ENCODE measurements around the gene ENOSF1. TPM values are rescaled to one million over a fixed set of nuclear protein-coding genes. Genes with fewer than 3 reads are reported as not detected.

ENOSF1 gene
- total and polyA plus RNA-seq, 10 of the 15 experiments (the other 5 are each of a cell fraction or from before 2014, with no cell fraction given), result 12.5 to 43.3 (median 29.5) TPM

- Histone ChIP-seq H3K4me3 (no peak overlapping the region), H3K79me2 (ENCODE audit: control insufficient read depth, insufficient read depth, low read length) (no peaks in the 10 kb centered on the region), H3K27me3 (replicated peaks in 1 of 2; ENCODE audit: control insufficient read depth in 2 of 2, insufficient read depth in 2 of 2, low read length in 1 of 2) (no peaks in the 10 kb centered on the region; a peak in 1 of 4 replicates), H3K27ac (ENCODE audit: control insufficient read depth, insufficient read depth) (no peak overlapping the region), H3K4me1 (ENCODE audit: control insufficient read depth, insufficient read depth, low read length) (no peaks in the 10 kb centered on the region), H2AFZ (ENCODE audit: control insufficient read depth, low read depth, low read length) (no peak overlapping the region), H3K9me3 (replicated peaks; ENCODE audit: control insufficient read depth, insufficient read depth, low read length) (no peaks in the 10 kb centered on the region), H3K36me3 (ENCODE audit: control insufficient read depth in 2 of 2, insufficient read depth in 2 of 2, low read length in 1 of 2) (no peaks in the 10 kb centered on the region), H3K9ac (ENCODE audit: control insufficient read depth, insufficient read depth, low read length) (no peak overlapping the region), H4K20me1 (ENCODE audit: control insufficient read depth, insufficient read depth) (no peaks in the 10 kb centered on the region), H3K4me2 (ENCODE audit: control insufficient read depth, insufficient read depth) (no peak overlapping the region)
- peak; percentile 51; the same call in 2 of the 3 replicates for ATAC-seq
- SMC1A ChIA-PET (ENCODE audit: uncharacterized antibody, unreplicated experiment), result interaction anchor here (12.3 kb wide), 1 partner anchor 202 kb away, joined by 188 read pairs; no protein-coding TSS in a partner anchor
- BruUV-seq (replicated peaks), result no TSS peak
- CTCF ChIA-PET, result interaction anchor here (6.2 to 10.5 kb wide), 2 partner anchors 202 to 211 kb away, joined by 97 to 251 read pairs; no protein-coding TSS in a partner anchor
- POLR2A ChIA-PET, result no interaction called here
- RAD21 ChIA-PET (ENCODE audit: unreplicated experiment), result no interaction called here
- 61% methylated on average over 6 of the region's 6 CpGs for WGBS (ENCODE audit: insufficient coverage, insufficient replicate concordance, low lambda C conversion rate, missing lambda C conversion rate)
- no peak for DNase-seq (ENCODE audit: low read depth, low spot score)
- TF ChIP-seq CTCF (IDR thresholded peaks at IDR 0.05 in 2 of 3, conservative IDR thresholded peaks at IDR 0.05 in 1 of 3; ENCODE audit: control insufficient read depth in 2 of 3, extremely low read depth in 1 of 3, insufficient read depth in 1 of 3, low read depth in 3 of 3, low read length in 3 of 3) (peak in 2 of 3 experiments; percentile 20 to 29; a peak in 2 of 6 replicates), ELK1 (IDR thresholded peaks at IDR 0.05; ENCODE audit: low read depth, low read length) (no peak)
- in situ Hi-C loops (cut with MboI), result no loop called here
- intact Hi-C loops (cut with micrococcal nuclease; ENCODE audit: unreplicated experiment), result loop anchor here (10.0 kb wide), 1 partner anchor 85 kb away; the partner anchor contains the start of gene ENOSF1
- no peak for FAIRE-seq
Observed at GRCh38 chr18:629269-630150, 82.9 kb downstream of the ENOSF1 start.

Measured in GM12878 (cell line).